GM10266 (cell line): Measurements from ENCODE around the gene ADAM8.

Source experiments
- DNase-seq: peaks from one replicate; pipeline ENCODE4 v3.0.0; 2012; ENCODE audit errors: extremely low spot score
- TF ChIP-seq, protein P1 (sequence below): IDR thresholded peaks from 2 replicates; pipeline ENCODE4 v1.5.1; 2012; ENCODE audit warnings: mild to moderate bottlenecking, low read depth; ENCODE audit not compliant: control insufficient read depth, insufficient read depth; ENCODE audit errors: missing control alignments

Gene ADAM8

GRCh38 chr10:133272301-133272963 lies 4.2 kb downstream of the ADAM8 start:
- TF ChIP-seq, protein P1, sequence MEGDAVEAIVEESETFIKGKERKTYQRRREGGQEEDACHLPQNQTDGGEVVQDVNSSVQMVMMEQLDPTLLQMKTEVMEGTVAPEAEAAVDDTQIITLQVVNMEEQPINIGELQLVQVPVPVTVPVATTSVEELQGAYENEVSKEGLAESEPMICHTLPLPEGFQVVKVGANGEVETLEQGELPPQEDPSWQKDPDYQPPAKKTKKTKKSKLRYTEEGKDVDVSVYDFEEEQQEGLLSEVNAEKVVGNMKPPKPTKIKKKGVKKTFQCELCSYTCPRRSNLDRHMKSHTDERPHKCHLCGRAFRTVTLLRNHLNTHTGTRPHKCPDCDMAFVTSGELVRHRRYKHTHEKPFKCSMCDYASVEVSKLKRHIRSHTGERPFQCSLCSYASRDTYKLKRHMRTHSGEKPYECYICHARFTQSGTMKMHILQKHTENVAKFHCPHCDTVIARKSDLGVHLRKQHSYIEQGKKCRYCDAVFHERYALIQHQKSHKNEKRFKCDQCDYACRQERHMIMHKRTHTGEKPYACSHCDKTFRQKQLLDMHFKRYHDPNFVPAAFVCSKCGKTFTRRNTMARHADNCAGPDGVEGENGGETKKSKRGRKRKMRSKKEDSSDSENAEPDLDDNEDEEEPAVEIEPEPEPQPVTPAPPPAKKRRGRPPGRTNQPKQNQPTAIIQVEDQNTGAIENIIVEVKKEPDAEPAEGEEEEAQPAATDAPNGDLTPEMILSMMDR = no peak
- DNase-seq = no peak

GRCh38 chr10:133271521-133272300 lies 5.0 kb downstream of the ADAM8 start:
- TF ChIP-seq, protein P1 = no peak
- DNase-seq = no peak

DNA sequence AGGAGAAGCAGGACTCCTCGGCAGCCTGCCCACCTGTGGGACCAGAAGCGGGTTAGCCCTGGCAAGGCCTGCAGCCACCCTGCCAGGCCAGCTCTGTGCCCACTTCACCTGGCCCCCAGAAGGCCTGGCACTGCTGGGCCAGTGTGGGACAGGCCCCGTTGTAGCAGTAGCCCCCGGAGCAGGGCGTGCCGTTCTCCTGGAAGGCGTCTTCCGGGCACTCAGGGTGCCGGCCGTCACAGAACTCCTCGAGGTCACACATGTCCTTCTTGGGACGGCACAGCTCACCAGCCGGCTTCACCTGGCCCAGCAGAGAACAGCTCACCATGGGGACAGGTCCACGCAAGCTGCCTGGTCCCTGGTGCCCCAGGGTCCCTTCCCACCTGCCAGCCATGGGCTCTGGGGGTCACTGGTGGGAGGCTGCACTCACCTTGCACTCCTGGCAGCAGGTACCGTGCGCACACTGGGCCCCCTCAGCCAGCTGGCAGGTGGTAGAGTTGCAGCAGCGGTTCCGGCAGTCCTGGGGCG lies 5.8 kb downstream of the ADAM8 start:
- TF ChIP-seq, protein P1 = no peak
- DNase-seq = no peak

DNA sequence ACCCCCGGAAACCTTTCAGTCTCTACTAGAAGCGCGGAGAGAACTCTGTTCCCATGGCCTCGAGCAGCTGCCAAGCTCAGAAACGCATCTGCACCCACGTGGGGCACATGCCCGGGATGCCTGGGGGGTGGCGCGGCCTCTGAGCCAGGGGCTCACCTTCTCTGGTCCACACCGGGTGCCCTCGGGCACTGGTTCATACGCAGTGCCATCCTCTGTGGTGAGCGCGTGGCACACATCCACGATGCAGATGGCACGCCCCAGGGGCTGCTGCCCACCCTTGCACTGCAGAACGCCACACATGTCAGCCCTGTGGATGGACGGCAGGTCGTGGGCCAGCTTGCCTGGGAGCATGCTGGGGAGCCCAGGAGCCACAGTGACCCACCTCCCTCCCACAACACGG lies 6.5 kb downstream of the ADAM8 start:
- no peak for DNase-seq
- TF ChIP-seq, protein P1 = no peak

DNA sequence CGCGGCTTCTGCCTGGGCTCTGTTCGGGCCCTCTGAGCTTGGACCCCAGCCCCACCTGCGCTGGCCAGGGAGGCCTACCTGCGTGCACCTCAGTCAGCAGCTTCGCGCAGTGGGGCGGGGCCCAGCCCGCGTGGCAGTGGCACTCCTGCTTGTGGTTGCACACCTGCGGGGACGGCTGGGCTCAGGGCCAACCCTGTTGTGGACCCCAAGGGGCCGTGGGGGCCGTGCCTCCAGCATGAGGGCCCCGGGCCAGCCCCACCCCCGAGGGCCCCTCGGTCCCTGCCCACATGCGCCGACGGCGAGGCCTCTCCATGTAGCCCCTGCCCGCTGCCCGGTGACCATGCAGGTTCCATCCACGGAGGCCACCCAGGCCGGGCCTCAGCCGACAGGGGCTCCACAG lies 7.3 kb downstream of the ADAM8 start:
- DNase-seq = no peak
- TF ChIP-seq, protein P1 = no peak

DNA sequence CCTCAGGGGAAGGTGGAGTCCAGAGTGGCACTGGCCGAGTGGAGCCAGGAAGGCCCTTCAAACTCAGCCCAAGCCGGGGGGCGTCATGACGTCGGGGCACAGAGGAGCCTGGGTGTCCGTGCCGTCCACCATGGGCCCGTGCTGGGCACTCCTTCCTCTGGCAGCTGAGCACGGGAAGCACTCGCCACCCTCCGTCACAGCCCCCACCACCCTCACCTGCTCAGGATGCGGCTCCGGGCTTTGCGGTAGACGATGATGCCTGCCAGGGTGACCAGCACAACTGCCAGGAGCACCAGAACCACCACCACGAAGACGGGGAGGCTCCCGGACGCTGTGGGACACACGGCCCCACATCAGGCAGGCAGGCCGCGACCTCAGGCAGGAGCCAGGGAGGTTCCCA lies 8.1 kb downstream of the ADAM8 start:
- no peak for DNase-seq
- TF ChIP-seq, protein P1 = no peak

- DNase-seq = no peak
- TF ChIP-seq, protein P1 = no peak
These were observed 8.8 kb downstream of the ADAM8 start for GRCh38 chr10:133267829-133268228.
